GM18868 (cell line): ENCODE measurements around the gene BRD2.
A peak's percentile ranks its signal among the peaks of the same experiment; 100 is the strongest.

Experiments used
- ATAC-seq: cut with Tn5 transposase; IDR thresholded peaks from one replicate; pipeline ENCODE4 v1.9.1; 2021; ENCODE audit warnings: mild to moderate bottlenecking, moderate library complexity; ENCODE audit not compliant: unreplicated experiment

BRD2 gene

DNA sequence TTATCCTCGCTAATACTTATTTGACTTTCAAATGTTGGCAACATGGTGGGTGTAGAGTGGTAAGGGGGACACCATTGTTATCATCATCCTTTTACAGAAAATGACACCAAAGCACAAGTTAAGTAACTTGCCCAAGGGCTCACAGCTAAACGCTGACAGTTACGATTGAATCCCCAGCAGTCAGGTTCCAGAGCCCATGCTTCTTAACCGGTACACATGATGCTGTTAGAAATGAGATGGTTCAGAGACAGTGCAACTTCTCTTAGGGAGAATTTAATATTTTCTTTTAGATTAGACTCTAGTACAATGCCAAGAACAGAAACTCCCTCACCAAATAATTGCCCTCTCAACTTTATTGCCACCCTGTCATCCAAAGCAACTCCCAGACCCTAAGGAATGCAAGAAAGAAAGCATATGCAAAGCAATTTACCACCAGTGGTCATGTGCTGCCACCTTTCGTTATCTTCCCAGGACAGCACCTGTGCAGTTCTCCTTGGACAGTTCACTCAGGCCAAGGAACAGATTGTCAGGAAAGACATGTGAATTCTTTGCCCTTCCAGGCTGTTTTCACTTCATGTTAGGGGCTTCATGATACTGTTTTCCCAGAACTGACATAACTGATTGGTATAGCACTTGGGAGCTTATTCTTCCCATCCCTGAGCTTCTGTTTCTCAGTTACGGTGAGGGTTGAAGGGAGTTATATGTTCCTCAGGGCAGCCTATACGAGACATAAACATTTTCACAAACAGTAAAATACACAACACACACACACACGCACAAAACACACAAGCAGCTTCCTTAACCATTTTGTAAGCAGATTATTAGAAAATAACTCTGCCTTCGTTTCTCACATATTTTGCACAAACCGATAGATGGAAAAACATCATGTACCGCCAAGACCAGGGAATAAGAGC, 20.6 kb upstream of the BRD2 start:
- no peak for ATAC-seq

DNA sequence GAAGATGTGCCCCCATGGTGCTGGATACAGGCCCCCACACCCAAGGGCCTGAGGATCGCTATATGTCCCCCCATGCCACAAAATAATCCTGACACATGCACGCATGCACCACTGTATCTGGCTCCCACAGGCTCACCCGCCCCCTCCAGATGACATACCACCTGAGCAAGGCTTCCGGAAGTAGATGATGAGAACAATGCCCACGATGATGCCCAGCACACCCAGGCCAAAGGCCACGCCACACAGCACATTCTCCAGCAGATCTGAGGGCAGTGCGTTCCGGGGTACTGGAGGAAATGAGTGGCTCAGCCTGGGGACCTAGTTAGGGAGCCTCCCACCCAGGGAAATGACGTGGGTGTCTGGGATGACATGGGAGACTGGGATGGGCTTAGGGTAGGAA, 19.3 kb upstream of the BRD2 start:
- no peak for ATAC-seq

DNA sequence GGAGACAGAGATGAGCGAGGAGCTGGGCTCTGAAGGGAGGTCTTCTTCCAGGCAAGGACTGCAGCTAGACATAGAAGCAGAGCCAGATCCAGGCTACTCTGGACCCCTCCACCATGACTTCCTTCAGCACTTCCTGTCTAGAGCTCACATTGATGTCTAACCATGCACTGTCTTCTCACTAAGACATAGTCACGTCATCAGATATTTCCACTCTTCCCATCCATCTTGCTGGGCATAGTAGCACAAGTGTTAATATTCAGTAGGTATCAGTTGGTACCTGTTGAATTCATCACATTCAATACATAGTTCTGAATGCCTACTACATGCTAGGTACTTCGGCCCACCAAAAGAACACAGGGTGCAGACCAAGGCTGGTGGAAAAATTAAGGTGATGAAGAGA, 18.4 kb upstream of the BRD2 start:
- ATAC-seq, result no peak

DNA sequence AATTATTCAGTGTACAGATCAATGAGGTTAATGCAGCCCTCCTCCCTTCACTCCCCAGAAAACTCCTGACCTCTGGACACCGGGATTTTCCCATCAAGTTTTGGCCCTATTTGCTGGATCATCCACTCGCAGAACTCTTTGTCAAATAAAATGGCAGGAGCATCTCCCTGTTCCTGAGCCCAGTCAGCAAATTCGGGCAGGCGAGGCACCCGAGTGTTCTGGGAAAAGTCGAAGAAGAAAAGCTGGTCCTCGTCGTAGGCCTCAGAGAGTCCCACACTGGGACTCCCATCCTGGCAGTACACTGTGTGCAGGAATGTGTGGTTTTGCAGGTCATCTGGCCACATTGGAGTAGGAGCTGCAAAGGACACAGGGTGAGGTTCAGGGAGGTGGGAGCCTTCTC, 17.9 kb upstream of the BRD2 start:
- no peak for ATAC-seq

DNA sequence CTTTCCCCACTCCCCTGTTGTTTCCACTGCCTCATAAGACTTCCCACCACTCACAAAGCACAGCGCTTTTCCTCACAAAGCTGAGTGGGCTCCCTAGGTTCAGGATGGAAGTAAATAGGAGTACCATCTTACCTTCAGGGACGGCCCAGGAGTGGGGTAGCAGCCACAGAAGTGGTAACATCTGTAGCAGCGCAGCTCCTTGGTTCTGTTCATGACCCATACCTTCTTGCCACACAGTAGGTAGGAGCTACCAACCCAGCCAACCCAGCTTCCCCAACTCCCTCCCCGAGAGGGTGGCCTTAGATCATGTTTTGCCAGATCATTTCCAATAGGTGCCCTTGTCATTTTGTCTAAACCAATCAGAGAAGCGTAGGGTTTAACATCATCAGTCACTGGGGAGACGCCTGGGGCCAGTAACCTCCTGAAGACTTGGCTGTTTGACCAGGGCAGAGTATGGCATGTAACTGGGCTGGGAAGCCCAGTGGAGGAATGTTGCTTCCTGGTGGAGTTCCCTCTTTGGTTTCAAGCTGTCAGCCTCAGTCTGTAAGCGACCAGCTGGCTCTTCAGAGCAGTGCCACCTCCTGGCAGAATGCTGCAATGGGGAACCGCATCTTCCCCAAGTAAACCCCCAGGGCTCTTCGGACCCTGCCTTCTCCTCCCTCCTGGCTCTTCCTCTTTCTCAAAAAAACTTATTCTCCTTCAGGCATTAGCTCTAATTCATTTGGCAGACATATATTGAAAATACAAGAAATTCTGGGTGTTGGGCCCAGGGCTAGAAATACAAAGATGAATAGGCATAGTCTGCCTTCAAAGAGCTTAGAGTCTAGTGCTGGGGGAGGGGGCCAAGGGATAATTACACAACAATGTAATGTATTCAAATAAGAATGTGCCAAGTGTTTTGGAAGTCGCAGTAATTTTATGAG, 15.3 kb upstream of the BRD2 start, which contains the start of gene HLA-DMA:
TSS of gene HLA-DMA (minus strand) at position 281 of the 923 bp plus-strand sequence. CDS start at position 220, 61 bp downstream.
- peak; percentile 86 for ATAC-seq

DNA sequence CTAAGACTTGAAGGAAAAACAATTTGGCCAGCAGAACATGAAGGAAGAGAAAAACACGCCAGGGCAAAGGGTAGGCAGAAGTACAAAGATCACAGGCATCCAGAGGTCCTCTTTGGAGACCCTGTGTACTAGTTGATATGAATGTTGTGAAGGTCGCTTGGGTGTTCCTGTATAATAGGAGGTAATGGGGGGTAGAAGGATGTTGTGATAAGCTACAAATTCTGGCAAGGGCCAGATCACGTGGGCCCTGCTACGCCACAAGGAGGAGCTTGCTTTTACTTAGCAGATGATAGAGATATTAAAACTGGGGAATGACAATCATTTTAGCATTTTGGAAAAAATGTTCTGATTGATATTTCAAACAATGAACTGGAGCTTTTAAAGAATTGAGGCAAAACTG, 14.6 kb upstream of the BRD2 start:
- ATAC-seq, result no peak

DNA sequence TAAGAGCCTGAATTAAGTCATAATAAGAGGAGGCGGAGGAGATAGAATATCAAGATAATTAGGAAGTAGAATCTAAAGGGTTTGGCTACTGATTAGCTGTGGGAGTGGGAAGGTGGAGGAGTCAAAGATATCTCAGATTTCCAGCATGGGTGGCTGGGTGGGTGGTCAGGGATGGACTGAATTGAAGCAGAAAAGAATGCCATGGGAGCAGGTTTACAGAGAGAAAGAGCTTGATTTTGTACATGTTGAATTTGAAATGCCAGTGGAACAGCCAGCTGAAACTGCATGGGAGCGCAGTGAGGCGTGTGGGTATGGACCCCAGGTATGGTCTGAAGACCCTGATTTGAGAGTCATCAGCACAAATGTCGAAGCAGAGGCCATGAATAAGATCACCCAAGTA, 14.1 kb upstream of the BRD2 start:
- ATAC-seq, result no peak

DNA sequence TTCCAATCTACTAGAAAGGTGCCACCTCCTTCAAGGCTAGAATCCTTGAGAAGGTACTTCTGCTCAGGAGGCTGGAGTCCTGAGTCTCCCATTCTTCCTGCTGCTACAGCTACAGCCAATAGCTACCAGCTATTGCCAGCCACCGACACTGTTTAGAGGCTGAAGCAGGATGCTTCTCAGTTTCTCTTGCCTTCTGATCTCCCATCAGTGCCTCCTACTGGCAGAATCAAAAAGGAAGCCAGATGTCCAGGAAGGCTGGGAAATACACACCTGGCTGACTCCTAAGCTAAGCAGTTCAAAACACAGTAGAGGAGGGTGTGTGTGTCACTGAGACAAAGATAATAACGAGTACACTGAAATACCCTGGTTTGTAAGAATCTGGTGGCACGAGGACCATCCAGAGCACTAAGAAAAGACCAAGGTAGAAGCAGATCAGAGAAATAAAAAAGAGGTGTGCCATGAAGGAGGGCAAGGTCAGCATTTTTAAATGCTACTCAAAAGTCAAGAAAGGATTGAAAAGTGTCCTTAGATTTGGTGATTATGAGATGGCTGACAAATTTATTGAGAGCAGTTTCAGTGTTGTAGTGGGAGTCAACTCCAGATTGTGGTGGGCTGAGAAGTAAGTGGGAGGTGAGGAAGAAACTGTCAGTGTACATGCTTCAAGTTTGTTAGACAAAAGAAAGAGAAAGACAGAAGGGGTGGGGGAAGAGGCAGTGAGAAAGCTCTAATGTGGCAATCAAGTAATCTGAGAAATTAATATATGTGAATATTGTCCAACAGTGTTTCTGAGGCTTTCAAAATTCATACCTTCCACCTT, 13.2 kb upstream of the BRD2 start:
- ATAC-seq, result no peak

DNA sequence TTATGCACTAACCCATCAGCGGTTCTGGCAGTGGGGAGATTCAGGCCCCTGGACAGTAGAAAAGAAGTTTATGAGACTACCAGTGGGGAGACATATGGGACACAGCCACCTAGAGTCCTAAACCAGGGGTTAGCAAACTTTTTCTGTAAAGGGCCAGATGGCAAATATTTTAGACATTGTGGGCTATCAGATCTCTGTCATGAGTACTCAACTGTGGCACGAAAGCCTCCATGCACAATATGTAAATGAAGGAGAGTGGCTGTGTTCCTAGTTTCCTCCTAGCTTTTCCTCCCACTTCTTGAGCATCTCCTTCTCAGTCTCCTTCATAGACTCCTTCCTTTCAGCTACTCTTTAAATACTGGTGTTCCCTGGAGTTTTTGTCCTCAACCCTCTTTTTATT, 12.2 kb upstream of the BRD2 start:
- no peak for ATAC-seq

DNA sequence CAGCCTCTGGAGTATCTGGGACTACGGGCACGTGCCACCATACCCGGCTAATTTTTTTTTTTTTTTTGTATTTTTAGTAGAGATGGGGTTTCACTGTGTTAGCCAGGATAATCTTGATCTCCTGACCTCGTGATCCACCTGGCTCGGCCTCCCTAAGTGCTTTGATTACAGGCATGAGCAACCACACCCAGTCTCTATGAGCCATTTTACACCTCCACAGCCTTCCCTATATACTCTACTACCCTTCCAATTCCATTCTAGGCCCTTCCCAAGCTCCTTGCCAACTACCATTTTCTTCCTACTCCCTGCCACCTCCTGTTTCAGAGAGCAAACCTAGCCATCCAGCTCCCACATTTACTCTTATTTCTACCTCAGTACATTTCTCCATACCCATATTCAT, 7.8 kb upstream of the BRD2 start:
- no peak for ATAC-seq

DNA sequence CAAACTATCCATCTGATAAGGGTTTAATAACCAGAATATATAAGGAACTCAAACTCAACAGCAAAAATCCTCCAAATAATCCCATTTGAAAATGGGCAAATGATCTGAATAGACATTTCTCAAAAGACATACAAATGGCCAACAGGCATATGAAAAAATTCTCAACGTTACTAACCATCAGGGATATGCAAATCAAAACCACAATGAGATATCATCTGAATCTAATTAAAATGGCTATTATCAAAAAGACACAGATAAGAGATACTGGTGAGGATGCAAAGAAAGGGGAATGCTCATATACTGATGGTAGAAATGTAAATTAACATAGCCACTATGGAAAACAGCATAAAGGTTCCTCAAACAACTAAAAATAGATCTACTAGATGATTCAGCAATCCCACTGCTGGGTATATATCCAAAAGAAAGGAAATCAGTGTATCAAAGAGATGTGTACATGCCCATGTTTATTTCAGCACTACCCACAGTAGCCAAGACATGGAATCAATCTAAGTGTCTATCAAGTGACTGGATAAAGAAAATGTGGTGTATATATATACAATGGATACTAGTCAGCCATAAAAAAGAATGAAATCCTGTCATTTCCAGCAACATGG, 6.1 kb upstream of the BRD2 start:
- no peak for ATAC-seq

DNA sequence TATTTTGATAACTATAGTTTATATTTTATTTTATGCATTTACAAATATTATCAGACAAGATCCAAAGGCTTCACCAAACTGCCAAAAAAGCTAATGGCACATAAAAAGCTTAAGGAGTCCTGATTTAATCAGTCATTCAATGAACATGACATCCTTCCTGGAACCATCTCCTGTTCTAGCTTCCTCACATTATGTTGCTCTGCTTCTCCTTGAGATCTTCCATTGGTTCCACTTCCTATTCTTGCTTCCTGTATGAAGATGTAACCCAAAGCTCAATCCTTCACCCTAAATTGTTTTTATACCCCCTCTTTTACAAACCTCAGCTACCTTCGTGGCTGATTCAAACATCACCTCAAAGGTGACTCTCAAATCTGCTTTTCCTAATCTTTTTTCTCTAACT, 4.5 kb upstream of the BRD2 start:
- ATAC-seq, result no peak

DNA sequence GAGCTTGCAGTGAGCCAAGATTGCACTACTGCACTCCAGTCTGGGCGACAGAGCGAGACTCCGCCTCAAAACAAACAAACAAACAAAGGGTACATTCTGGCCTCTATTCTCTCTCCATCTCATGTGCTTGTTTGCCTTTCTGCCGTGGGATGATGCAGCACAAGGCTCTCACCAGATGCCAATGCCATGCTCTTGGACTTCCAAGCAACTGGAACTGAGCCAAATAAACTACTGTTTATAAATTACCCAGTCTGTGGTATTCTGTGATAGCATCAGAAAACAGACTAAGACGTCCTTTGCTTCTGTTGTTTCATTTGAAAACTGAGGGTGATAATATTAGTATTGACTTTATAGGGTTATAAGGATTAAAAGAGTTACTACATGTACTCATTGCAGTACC, 3.6 kb upstream of the BRD2 start:
- ATAC-seq, result no peak

DNA sequence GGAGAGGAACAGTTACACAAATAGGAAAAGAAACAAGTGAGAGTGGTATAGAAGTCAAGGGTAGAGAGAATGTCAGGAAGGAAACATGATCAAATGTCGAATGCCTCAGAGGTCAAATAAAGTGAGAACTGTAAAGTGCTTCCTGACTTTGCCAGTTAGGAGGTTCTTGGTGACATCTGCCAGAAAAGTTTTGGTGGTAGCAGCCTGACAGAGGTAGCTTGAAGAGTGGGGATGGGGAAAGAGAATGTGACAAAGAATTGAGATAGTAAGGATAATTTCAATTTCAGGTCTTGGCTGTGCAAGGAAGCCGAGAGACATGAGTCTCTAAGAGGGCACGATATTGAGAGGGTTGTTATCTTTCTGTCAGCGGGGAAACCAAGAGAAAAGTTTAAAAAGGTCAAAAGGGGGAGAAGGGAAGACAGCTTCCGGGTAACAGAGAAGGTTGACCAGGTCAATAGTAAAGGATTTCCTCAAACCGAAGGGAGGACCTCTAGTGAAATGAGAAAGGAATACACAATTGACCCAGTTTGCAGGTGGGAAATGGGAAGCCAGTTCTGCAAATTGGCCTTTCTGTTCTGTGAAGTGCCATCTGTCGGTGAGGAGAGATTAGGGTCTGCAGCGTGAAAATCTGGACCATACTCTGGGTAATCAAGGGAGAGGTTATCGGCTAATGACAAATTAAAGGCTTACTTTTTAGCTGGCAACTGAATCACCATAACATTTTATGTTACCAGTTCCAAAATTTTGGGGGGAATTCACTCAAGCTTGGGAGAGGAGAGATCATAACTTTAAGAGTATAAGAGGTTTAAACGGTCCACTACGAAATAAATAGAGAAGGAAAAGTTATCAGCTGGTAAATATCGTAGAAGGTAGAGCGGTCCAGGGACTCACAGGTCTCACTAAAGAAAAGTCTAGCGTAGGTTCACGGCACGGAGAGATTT, 973 bp upstream of the BRD2 start:
- ATAC-seq, result no peak

DNA sequence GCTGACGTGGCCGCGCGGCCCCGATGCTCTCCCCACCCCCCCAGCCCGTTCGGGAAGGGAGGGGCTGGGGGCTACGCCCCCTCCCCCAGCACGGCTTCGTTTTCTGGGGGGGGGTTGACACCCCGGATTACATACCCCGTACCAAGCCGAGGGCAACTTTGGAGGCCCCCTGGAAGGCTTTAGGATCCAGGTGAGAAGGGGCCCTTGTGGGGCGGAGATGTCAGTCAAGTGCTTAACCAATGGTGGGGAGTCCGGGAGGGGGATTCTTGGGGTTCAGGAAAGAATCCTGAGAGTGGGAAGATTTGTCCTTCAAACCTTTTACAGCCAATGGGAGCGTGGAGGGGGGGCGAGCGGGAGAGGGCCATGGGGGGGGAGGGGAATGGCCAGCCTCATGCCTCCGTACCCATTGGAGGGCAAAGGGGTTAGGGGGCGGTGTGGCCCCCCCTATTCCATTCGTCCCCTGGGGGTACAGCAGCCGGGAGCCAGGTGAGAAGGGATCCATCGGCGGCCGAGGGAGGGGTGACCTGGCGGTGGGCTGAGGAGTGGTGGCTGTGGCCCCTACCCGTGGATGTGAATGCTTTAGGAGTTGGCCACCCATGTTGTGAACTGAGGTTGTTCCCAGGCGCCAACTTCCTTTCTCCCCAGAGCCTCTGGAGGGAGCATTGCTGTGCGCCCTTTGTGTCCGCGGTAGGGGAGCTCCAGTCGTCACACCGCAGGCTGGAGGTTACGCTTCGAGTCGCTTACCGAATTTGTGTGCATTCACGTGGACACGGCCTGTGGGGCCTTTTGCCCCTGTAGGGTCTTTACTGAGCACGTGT, 682 bp downstream of the BRD2 start:
- no peak for ATAC-seq

DNA sequence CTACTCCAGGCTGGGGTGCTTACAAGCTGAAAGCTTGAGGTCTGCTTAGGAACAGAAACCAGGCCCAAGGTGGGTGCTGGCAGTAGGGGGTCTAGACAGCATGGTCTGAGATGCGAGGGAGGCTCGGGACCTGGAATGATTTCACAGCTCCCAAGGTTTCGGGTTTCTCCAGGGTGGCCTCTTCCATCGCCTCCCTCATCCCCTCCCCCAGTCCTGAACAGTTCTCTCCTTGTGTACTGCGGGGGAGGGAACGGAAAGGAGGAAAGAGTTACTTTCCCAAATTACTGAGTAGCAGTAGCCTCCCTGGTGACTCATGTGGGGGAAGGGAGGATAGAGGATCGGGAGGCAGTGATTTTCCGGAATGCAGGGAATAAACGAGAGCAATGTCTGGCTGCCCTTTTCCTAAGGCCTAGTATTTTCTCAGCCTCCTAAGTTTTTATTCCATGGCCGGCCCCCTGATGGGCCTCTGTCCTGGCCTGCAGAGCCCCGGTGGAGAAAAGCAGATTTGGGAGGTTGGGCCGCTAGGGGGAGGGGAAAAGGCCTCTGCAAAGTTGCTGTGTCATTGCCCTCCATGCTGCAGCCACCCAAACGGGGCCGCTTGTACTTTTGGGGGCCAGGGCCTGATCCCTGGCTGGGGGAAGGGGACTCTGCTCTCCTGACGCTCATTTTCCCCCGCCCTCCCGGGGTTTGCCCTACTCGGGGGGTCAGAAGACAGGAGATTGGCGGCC, 1.5 kb downstream of the BRD2 start:
- no peak for ATAC-seq

DNA sequence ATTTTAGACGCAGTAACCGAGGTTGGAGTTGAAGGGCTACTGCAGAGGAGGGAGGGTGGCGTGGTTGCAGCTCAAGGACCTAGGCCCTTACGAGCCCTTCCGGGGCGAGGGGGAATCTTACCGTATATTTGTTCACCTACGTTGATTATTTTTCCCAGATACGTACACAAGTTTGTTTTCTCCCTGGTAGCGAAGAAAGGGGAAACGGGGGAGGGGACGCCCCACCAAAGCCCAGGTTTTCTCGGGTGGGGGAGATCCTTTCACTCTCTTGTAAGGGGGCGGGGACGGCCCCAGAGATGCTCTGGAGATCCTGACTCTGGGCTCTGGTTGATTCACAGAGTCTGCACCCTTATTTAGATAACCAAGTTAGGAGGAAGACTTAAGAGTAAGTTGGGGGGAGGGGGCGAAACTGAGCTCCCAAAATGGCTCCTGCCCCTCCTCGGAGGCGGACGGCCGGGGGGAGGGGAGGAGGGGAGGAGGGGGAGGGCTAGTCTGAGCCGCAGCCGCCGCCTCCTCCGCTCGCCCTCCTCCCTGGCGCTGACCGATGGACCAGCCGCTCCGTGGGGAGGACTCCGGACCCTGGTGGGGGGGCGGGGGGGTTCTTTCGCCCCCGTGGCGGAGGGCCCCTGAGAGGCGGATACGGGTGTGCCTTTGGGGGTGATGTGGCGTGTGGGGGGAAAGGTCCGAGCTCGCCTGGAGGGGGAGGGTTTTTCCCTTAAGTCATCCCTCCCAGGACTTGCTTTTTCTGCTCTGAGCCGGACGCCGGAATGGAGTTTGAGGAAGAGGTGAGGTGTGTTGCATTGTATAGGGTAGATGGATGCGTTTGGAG, 2.2 kb downstream of the BRD2 start:
- no peak for ATAC-seq
